DMS53 (cell line): ENCODE measurements around the gene UBTD1.
"Not testable (repeated sequence)": the region's sequence is repeated elsewhere in the genome, so short reads cannot be mapped to it uniquely, and the experiment has no call there.

Experiments used
- DNase-seq: peaks from one replicate; lab custom pipeline; 2025; lab: John Stamatoyannopoulos, UW

UBTD1 gene, protein sequence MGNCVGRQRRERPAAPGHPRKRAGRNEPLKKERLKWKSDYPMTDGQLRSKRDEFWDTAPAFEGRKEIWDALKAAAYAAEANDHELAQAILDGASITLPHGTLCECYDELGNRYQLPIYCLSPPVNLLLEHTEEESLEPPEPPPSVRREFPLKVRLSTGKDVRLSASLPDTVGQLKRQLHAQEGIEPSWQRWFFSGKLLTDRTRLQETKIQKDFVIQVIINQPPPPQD

DNA sequence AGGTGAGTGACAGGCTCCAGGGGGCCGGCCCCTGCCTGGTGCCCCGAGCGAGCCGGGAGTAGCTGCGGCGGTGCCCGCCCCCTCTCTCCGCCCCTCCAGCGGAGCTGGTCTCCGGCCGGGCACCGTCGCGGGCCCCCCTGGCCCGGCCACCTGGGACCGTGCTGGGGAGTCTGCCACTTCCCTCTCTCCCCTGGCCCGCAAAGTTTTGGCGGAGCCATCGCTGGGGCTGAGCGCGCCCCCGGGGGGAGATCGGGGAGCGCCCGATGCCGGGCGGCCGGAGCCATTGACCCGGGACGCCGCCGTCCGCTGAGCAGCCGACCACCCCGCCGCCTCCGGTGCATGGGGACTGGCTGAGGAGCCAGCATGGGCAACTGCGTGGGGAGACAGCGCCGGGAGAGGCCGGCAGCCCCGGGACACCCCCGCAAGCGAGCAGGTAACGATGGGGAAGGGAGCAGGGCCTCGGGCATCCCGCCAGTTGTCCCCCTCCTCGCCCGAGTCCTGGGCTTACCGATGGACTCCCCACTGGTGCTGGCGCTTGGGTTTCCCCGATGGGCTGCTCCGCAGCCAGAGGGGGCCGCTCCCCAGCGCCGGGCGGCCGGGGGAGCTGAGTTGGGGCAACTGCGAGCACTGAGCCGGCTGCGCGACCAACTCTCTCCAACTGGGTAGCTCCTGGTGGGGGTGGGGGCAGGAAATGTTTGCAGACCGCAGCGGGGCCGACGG, at the start of gene UBTD1:
TSS of gene UBTD1 (plus strand) at position 84 of the 720 bp plus-strand sequence. CDS start at position 364, 280 bp downstream.
- peak; percentile 72 for DNase-seq

DNA sequence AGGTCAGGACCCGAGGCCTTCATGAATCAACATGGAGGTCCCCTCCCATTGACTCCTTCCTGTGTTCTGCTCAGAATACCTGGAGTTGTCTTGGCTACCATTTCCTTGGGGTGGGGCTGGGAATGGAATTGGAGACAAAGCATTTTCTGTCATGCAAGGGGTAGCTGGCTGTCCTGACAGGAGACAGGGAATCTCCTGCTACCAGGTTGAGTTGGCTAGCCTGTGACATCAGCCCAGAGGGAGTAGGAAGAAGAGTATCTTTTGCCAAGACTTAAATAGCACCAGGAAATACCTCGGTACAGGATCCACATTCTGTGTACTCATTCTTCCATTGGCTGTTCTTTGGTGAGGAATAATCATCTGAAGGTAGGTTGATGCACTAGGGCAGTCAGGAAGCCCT, 47.9 kb upstream of the UBTD1 start:
- DNase-seq, result no peak

GRCh38 chr10:97451605-97452004, 47.1 kb upstream of the UBTD1 start:
- no peak for DNase-seq

- no peak for DNase-seq
Measured at GRCh38 chr10:97452352-97452751, 46.4 kb upstream of the UBTD1 start.

DNA sequence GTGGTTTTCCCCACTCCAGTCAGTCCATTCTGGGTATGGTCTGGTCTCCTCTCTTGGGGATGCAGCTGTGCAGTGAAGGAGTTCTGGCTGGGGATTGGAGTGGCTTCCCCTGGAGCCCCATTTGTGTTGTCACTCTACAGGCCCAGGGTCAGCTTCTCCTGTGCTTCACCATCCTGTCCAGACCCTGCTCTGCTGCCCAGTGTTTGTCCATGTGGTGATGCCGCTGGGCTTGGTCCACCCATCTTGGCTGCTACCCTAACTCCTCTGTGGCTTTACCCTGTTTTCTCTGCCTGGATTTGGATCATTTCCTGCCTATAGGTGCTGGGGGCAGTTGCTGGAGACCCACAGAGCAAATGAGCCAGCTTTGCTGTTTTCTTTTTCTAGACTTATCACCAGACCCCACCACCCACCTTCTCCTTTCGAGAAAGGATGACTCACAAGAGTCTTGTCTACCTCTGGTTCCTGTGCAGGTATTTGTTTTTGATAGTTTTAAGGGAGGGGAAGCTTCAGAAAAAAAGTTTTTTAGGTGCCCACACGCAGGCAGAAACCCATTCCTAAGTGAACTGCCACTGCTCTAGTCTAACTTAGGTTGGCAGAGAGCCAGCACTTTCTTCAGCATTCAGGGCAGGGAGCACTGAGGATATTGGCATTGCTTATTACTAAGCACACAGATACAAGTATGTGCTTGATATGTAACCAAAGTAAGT, 44.2 kb upstream of the UBTD1 start:
- DNase-seq, result peak; percentile 50

DNA sequence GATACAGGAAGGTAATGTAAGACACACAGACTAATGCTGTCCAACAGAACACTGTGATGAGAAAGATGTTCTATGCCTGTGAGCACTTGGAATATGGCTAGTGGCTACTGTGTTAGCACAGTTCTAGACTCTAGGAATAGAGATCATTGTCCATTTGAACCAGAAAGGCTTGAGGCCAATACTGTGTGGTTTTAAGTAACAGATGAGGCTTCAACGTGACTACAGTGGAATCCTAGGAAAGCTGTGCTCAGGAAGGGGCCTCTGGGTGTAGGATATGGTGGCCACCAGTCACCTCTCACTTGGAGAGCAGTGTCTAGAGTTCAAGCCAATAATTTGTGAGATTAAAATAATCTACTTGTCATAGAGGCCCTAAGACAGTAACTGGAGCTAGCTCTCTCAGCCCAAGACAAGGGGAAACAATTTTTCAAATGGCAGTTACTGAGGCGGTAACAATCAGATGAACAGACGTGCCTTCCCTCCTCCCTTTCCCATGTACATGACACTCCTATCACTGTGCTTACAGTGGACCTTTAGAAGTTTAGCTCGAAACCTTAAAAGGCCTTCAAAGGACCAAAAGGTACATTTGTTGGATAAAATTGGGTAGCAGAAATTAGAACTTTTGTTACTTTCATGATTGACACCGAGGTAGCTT, 42.6 kb upstream of the UBTD1 start:
- no peak for DNase-seq

DNA sequence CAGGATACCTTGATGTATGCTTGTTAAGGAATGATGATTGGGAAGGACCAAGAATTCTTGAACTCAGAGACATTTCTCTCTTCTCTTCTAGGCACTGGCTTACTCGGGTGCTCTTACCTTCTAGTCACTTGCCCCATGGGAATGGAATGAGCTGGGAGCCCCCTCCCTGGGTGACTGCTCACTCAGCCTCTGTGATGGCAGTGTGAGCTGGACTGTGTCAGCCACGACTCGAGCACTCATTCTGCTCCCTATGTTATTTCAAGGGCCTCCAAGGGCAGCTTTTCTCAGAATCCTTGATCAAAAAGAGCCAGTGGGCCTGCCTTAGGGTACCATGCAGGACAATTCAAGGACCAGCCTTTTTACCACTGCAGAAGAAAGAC, 42.0 kb upstream of the UBTD1 start:
- DNase-seq, result no peak

DNA sequence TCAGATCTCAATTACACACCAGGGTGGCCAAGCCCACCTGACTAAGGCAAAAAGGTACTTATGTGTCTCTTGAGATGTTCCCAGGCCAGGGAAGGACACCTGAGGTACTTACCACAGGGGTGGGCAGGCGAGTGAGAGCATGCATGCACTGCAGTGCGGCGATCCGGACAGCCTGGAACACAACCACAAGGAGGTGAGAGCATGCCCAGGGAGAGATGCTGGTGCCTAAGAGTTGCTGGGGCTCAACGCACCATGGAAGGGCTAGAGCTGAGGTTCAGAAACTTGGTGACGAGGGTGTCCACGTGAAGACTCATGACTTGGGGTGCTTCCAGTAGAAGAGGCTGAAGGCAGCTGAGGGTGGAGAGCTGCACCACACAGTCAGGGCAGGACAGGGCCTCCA, 39.6 kb upstream of the UBTD1 start:
- no peak for DNase-seq

DNA sequence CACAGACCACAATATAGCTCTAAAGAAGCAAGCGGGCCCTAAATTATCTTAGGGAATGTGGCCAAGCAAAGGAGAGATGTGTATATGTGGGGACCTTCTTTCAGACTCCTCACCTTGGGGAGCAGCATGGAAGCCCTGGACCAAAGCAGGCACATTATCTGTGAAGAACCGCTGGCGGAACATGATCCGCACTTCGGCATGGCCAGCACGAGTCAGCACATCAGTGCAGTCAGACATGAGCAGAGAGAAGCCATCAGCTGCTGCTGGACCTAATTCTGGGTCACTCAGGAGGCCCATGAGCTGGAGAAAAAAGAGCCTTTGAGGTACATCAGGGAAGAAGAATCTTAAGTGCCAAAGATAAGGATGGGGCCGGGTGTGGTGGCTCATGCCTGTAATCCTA, 38.8 kb upstream of the UBTD1 start:
- no peak for DNase-seq

GRCh38 chr10:97462309-97462708, 36.4 kb upstream of the UBTD1 start:
- no peak for DNase-seq

DNA sequence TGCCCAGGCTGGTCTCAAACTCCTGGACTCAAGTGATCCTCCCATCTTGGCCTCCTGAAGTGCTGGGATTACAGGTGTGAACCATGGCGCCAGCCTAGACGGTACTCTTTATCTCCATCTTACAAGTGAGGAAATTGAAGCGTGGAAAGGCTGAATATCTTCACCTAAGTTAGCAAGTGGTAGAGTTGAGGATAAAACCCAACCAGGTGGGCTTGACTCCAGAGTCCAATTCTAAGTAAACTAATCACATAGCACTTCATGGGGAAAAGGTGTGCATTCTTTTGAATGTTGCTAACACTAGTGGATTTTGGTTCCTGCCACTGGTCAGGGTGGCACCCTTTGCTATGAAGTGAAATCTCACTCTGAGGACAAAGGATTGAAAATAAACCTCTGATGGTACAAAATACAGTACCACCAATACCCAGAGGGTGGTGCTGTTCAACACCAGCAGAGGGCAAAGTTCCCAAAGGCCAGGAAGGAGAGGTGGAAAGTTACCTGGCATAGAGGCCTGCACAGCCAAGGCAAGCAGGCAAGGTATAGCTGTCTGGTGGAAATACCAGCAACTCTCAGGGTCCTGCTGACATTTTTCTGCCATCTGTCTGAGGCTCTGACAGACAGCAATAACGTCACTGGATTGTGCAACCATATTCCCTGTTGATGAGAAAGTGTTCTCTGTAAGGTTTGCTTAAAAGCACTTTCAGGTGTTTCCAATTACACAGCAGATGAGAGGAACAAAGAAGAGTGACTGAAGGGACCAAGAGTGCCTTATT, 35.2 kb upstream of the UBTD1 start:
- peak; percentile 97 for DNase-seq

DNA sequence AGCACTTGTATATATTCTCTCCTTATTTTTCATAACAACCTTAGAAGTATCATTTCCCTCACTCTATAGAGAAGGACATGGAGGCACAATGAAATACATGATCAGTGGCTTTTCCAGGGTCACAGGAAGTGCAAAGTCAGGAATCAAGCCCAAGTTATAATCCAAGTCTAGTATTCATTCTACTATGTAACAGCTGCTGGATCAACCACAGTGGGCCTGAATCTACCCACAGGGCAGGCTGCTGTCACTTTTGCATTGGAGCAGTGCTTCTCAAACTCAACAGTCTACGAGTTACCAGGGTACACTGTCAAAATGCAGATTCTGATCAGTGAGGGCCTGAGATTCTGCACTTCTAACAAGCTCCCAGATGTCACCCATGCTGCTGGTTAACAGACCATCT, 34.5 kb upstream of the UBTD1 start:
- no peak for DNase-seq

DNA sequence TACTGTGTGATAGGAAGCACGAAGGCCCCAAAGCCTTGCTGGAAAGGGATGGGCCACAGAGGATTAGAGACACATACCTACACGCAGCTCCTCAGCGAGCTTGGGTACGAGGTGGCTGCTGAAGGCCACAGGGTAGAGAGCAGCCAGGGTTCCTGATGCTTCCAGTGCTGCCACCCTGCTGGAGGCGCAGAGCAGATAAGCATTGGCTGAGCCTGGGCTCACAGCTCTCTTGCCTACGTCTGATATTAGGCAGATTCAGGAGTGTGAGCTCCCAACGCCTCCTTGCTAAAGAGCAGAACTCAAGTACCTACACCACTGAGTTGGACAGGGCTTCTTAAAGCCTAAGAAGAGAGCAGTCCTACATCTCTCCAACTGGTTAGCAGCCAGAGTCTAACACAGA, 32.7 kb upstream of the UBTD1 start:
- no peak for DNase-seq

DNA sequence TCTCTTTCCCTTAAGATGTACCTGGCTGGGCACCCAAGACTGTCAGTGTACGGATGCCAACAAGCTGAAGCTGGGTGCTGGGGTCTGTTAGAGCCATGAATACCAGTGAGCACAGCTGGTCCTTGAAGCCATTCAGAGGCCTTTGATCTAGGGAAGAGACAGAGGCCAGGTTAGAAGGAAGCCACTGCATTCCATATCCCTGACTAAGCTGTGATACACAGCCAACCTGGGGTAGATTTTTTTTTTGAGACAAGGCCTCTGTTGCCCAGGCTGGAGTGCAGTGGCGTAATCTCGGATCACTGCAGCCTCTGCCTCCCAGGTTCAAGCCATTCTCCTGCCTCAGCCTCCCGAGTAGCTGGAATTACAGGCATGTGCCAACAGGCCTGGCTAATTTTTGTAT, 32.0 kb upstream of the UBTD1 start:
- DNase-seq, result peak; percentile 48

DNA sequence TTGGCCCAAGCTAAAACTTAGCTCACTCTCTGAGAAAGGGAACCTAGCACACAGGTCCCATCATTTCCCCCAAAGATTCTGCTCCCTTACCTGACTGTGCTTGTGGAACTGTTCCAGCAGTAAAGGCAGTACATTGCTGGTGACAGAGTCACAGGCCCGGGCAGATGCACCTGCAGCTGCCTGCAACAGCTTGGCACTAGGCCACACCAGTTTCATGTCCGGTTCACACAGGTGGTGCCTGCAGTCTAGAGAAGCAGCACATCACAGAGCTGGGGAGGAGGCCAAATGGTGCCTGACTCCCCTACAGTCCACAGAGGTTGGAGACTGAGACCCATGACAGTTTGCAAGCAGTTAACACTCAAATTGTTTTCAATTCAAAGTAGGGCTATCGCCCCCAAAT, 30.6 kb upstream of the UBTD1 start:
- DNase-seq, result peak; percentile 96

- not testable (repeated sequence) for DNase-seq
Measured at GRCh38 chr10:97468781-97469180, 29.9 kb upstream of the UBTD1 start.

DNA sequence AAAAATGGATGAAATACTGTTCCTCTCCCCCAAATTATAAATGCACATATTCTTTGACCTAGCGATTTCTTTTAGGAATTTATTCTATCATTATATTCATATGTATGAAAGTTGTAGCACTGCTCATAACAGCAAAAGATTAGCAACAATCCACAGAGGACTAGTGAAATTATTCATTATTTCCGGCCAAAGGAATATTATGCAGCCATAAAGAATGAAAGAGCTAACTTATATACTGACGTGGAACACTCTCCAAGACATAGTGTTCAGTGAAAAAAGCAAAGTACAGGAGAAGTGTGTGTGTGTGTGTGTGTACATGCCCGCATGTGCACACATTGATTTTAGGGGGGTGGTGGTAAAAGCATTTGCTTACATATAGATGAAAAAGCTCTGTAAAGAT, 23.8 kb upstream of the UBTD1 start:
- no peak for DNase-seq

- DNase-seq, result no peak
Measured at GRCh38 chr10:97475936-97476594, 22.7 kb upstream of the UBTD1 start.

GRCh38 chr10:97479410-97479809, 19.3 kb upstream of the UBTD1 start:
- not testable (repeated sequence) for DNase-seq

DNA sequence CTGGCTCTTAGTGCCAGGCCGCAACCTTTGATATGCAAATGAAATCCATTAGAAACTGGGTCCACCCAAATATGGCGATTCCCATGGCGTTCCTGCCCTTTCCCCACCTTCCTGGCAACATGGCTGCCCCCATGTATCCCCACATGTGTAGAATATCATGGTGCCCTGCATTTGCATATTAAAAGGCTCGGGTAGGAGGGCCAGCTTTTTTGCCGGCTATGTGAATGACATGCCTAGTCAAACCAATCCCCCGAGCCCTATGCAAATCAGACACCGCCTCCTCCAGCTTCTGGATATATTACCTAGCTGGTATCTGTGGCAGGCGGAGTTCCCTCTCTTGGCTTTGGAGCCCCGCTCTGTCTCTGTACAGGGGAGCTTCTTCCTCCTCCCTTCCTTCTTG, 18.8 kb upstream of the UBTD1 start:
- DNase-seq, result no peak

DNA sequence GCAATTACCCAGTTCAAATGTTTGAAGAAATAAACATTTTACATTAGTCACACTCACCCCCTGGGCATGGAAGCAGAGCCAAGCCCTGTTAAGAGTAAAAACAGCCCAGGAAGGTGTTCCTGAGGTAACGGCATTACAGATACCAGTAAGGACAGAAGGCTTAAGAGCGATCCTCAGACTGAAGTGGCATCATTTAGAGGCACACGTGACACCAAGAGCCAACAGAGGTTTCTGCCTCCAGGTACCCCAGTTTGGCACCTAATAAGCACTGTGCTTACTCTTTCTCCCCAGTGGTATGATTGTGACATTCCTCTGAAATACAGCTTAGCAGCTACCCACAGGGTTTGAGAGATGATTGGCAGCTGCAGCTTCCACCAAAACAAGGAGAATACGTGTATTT, 17.7 kb upstream of the UBTD1 start:
- DNase-seq, result no peak
